Liver (tissue), 3 donors: ENCODE measurements around the gene ERCC6.

ENCODE experiments used
- ATF3 ChIP-seq: IDR thresholded peaks from 2 replicates; pipeline ENCODE4 v1.6.1; 2016; ENCODE audit warnings: antibody characterized with exemption
- CTCF ChIP-seq: fragments of 150-350 bp; IDR thresholded peaks from 2 replicates; pipeline ENCODE4 v1.5.1; 2017; ENCODE audit warnings: improper control_type of control experiment, low read depth, low read length; ENCODE audit not compliant: missing input control
- FOXA1 ChIP-seq: IDR thresholded peaks from 2 replicates; pipeline ENCODE4 v1.6.1; 2016; ENCODE audit warnings: antibody characterized with exemption
- GABPA ChIP-seq, 2 donors: IDR thresholded peaks in 1 of 2; conservative IDR thresholded peaks in 1 of 2; 2 replicates each; pipeline ENCODE4 v1.6.1; 2016; ENCODE audit warnings: antibody characterized with exemption in 2 of 2, mild to moderate bottlenecking in 1 of 2, moderate library complexity in 1 of 2
- HNF4A ChIP-seq, 2 donors: conservative IDR thresholded peaks; 2 replicates each; pipeline ENCODE4 v1.6.1; 2016; ENCODE audit warnings: antibody characterized with exemption in 2 of 2, mild to moderate bottlenecking in 2 of 2
- HNF4G ChIP-seq: IDR thresholded peaks from 2 replicates; pipeline ENCODE4 v1.6.1; 2016; ENCODE audit warnings: antibody characterized with exemption
- MAX ChIP-seq: IDR thresholded peaks from 2 replicates; pipeline ENCODE4 v1.6.1; 2016; ENCODE audit warnings: antibody characterized with exemption
- REST ChIP-seq: IDR thresholded peaks from 2 replicates; pipeline ENCODE4 v1.6.1; 2016; ENCODE audit warnings: antibody characterized with exemption, mild to moderate bottlenecking
- RXRA ChIP-seq, 2 donors: IDR thresholded peaks; 2 replicates each; pipeline ENCODE4 v1.6.1; 2017 to 2018; ENCODE audit warnings: antibody characterized with exemption in 2 of 2, mild to moderate bottlenecking in 1 of 2
- SP1 ChIP-seq: IDR thresholded peaks from 2 replicates; pipeline ENCODE4 v1.6.1; 2018; ENCODE audit warnings: antibody characterized with exemption, mild to moderate bottlenecking
- TAF1 ChIP-seq: conservative IDR thresholded peaks from 2 replicates; pipeline ENCODE4 v1.6.1; 2016; ENCODE audit warnings: antibody characterized with exemption, mild to moderate bottlenecking
- ZBTB33 ChIP-seq: IDR thresholded peaks from 2 replicates; pipeline ENCODE4 v1.6.1; 2016; ENCODE audit warnings: antibody characterized with exemption
- donor health status: healthy.
- donor health status: healthy.

GRCh38 chr10:49502358-49502757, 36.6 kb downstream of the ERCC6 start:
- TF ChIP-seq ATF3 (no peak), CTCF (no peak), GABPA (IDR thresholded peaks at IDR 0.05 in 1 of 2, conservative IDR thresholded peaks at IDR 0.05 in 1 of 2) (no peak), SP1 (no peak), MAX (no peak), HNF4A (conservative IDR thresholded peaks at IDR 0.05) (no peak), ZBTB33 (no peak), RXRA (IDR thresholded peaks at IDR 0.05) (no peak), REST (no peak), TAF1 (no peak), FOXA1 (no peak), HNF4G (no peak)
